Endothelial cell (in vitro differentiated cells): ENCODE measurements around the gene ELAVL1. TPM values are rescaled to one million over a fixed set of nuclear protein-coding genes. Genes with fewer than 3 reads are reported as not detected.

ENCODE experiments used
- DNase-seq: peaks from one replicate; pipeline ENCODE4 v3.0.0; 2021; ENCODE audit warnings: low spot score
- H3K27ac Mint-ChIP-seq: one replicate; pipeline ENCODE4 v1.8.0; 2021; ENCODE audit warnings: mixed read lengths, inconsistent platforms; ENCODE audit not compliant: unreplicated experiment
- H3K27me3 Mint-ChIP-seq: one replicate; pipeline ENCODE4 v1.8.0; 2021; ENCODE audit warnings: mild to moderate bottlenecking, moderate library complexity, mixed read lengths, inconsistent platforms; ENCODE audit not compliant: unreplicated experiment
- H3K36me3 Mint-ChIP-seq: one replicate; pipeline ENCODE4 v1.8.0; 2021; ENCODE audit warnings: mild to moderate bottlenecking, low read depth, mixed read lengths, inconsistent platforms; ENCODE audit not compliant: unreplicated experiment
- H3K4me1 Mint-ChIP-seq: one replicate; pipeline ENCODE4 v1.8.0; 2021; ENCODE audit warnings: mild to moderate bottlenecking, mixed read lengths, inconsistent platforms; ENCODE audit not compliant: unreplicated experiment
- H3K4me3 Mint-ChIP-seq: one replicate; pipeline ENCODE4 v1.8.0; 2021; ENCODE audit warnings: mild to moderate bottlenecking, mixed read lengths, inconsistent platforms; ENCODE audit not compliant: unreplicated experiment
- H3K9me3 Mint-ChIP-seq: one replicate; pipeline ENCODE4 v1.8.0; 2021; ENCODE audit warnings: mixed read lengths, inconsistent platforms; ENCODE audit not compliant: unreplicated experiment
- CTCF ChIP-seq: fragments of 200-600 bp; sonication (generic); IDR thresholded peaks from one replicate; pipeline ENCODE4 v1.5.0; 2021; ENCODE audit warnings: antibody characterized with exemption; ENCODE audit not compliant: unreplicated experiment
- total RNA-seq: library from RNA; stranded (reverse); fragmentation: NEBNext Ultra II Directional; extraction: Animal tissue kit (Norgen Biotek cat#: 25700); gene quantifications from one replicate; pipeline ENCODE4 v1.2.1, GENCODE V29; 2021; ENCODE audit not compliant: unreplicated experiment

ELAVL1 gene
- total RNA-seq, 1 donor from 2014 or later = 135 TPM

GRCh38 chr19:7953576-7953975 is 51.9 kb downstream of the ELAVL1 start:
- peaks cover 3% of the 10 kb centered on the region for H3K36me3 Mint-ChIP-seq
- DNase-seq = no peak
- peaks cover 3% of the 10 kb centered on the region for H3K4me1 Mint-ChIP-seq
- no peaks in the 10 kb centered on the region for H3K9me3 Mint-ChIP-seq
- H3K27me3 Mint-ChIP-seq = peaks cover 15% of the 10 kb centered on the region
- TF ChIP-seq CTCF = no peak
- H3K4me3 Mint-ChIP-seq = peak overlapping the region; percentile 53
- no peak overlapping the region for H3K27ac Mint-ChIP-seq

DNA sequence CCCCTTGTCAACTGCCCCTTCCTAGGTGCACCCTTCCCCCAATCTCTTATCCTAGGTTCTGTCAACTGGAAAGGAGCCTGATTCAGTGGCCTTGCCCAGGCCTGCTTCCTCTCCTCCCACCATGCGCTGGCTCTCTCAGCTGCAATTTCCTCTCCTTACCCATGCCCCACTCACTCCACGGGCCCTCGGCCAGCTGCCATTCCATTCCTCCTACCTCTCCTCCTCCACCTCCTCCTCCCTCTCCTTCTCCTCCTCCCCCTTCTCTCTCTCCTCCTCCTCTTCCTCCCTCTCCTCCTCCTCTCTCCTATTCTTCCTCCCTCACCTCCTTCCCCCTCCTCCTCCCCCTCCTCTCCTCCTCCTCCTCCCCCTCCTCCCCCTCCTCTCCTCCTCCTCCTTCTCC is 52.4 kb downstream of the ELAVL1 start:
- peaks cover 3% of the 10 kb centered on the region for H3K4me1 Mint-ChIP-seq
- H3K4me3 Mint-ChIP-seq = no peak overlapping the region
- no peak for DNase-seq
- no peak overlapping the region for H3K27ac Mint-ChIP-seq
- no peaks in the 10 kb centered on the region for H3K36me3 Mint-ChIP-seq
- H3K9me3 Mint-ChIP-seq = no peaks in the 10 kb centered on the region
- peaks cover 15% of the 10 kb centered on the region for H3K27me3 Mint-ChIP-seq
- no peak for TF ChIP-seq CTCF

DNA sequence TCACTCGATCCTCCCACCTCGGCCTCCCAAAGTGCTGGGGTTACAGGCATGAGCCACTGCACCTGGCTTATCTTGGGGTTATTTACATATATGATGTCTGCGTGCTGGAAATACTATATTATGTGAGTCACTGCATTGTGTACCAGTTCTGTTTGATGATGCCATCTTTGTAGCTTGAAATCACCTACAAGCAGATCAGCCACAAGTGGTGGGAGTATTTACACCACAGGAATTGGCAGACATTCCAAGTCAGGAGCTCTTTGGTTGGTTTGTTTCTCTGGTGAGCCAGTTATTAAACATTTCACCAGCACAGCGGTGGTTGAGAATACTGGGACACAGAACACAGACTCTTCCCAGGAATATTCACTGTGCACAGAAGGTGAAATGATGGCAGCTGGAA is 57.5 kb downstream of the ELAVL1 start:
- no peak overlapping the region for H3K27ac Mint-ChIP-seq
- H3K9me3 Mint-ChIP-seq = no peaks in the 10 kb centered on the region
- no peaks in the 10 kb centered on the region for H3K4me1 Mint-ChIP-seq
- peaks cover 8% of the 10 kb centered on the region for H3K27me3 Mint-ChIP-seq
- no peak for TF ChIP-seq CTCF
- no peaks in the 10 kb centered on the region for H3K36me3 Mint-ChIP-seq
- H3K4me3 Mint-ChIP-seq = no peak overlapping the region
- DNase-seq = no peak

DNA sequence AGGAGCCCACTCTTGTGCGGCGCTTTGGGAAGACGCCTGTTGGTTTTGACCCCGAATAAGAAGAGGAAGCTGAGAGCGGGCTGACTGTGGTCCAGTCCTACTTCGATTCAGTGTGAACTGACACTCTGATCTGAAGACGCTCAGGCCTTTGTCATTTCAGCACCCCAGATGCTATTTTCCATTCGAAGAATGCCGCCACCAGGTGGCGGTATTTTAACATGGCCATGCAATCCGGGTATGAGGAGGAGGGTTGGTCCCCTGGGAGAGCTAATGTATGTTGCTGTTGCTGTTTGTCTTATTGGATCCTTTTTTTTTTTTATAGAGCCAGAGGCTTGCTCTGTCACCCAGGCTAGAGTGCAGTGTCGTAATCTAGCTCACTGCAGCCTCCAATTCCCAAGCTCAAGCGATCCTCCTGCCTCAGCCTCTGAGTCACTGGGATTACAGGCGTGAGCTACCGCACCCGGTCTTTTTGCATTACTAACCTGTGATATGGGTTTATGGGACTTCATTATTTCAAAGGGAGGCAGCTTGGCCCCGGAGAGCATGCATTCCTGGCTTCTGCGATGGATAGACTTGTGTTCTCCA is 61.2 kb downstream of the ELAVL1 start:
- no peaks in the 10 kb centered on the region for H3K9me3 Mint-ChIP-seq
- H3K36me3 Mint-ChIP-seq = peaks cover 8% of the 10 kb centered on the region
- peak overlapping the region; percentile 86 for H3K27ac Mint-ChIP-seq
- TF ChIP-seq CTCF = peak; percentile 96
- H3K4me3 Mint-ChIP-seq = peak overlapping the region; percentile 93
- peak; percentile 84 for DNase-seq
- peaks cover 16% of the 10 kb centered on the region for H3K27me3 Mint-ChIP-seq
- H3K4me1 Mint-ChIP-seq = no peaks in the 10 kb centered on the region

DNA sequence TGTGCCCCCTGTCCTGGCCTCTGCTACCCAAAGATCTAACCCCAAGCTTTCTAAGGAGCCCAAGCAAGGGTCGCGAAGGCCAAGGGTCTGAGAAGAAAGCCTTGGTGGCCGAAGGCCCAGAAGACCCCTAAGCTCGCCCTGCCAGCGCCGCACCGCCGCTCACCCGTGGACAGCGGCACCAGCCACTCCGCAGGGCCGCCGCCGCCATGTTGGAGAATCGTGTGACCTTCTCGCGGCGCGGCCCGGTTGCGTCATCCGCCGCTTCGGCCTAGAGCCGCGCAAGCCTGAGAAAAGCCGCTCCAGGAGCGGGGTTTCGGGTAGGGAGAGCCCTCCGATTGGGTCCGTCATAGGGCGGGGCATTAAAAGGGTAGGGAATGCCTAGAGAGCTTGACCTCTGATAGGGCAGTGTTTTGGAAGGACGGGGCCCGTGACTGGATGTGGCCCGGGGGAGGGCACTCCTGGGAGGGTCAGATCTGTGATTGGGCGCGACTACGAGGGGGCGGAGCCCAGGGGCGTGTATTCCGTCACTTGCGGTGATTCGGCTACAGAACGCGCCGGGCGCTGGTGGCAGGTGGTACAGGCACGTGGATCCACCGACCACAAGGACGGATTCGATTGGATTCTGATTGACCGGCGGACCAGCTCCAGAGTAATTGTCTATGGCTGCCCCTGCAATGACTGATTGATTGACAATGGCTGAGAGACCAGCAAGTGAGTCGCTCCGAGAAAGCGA is 61.8 kb downstream of the ELAVL1 start, which contains the start of gene TIMM44:
TIMM44 (minus strand) TSS at position 223 of the 733 bp plus-strand sequence; CDS start at position 208, 15 bp downstream.
- H3K27ac Mint-ChIP-seq = peak within 1 kb of the TSS; percentile 86
- H3K4me1 Mint-ChIP-seq = no peaks in the 10 kb centered on the region
- H3K27me3 Mint-ChIP-seq = peaks cover 16% of the 10 kb centered on the region
- H3K36me3 Mint-ChIP-seq = peaks cover 13% of the 10 kb centered on the region
- H3K4me3 Mint-ChIP-seq = peak within 1 kb of the TSS; percentile 93
- no peaks in the 10 kb centered on the region for H3K9me3 Mint-ChIP-seq
- TF ChIP-seq CTCF = no peak
- peak; percentile 96 for DNase-seq
